Osteocyte (in vitro differentiated cells): ENCODE results near the gene LRRC46. TPM values are rescaled to one million over a fixed set of nuclear protein-coding genes. Genes with fewer than 3 reads are reported as not detected.

Experiments used
- DNase-seq: peaks from one replicate; pipeline ENCODE4 v3.0.0; 2021; ENCODE audit warnings: mixed read lengths; ENCODE audit not compliant: unreplicated experiment; ENCODE audit errors: extremely low spot score
- H3K27ac Mint-ChIP-seq: one replicate; pipeline ENCODE4 v1.8.0; 2021; ENCODE audit warnings: mild to moderate bottlenecking, mixed read lengths; ENCODE audit not compliant: unreplicated experiment
- H3K27me3 Mint-ChIP-seq: one replicate; pipeline ENCODE4 v1.8.0; 2021; ENCODE audit warnings: mixed read lengths; ENCODE audit not compliant: unreplicated experiment
- H3K36me3 Mint-ChIP-seq: one replicate; pipeline ENCODE4 v1.8.0; 2021; ENCODE audit warnings: mixed read lengths; ENCODE audit not compliant: unreplicated experiment
- H3K4me1 Mint-ChIP-seq: one replicate; pipeline ENCODE4 v1.8.0; 2021; ENCODE audit warnings: mixed read lengths; ENCODE audit not compliant: unreplicated experiment
- H3K4me3 Mint-ChIP-seq: one replicate; pipeline ENCODE4 v1.8.0; 2021; ENCODE audit warnings: mild to moderate bottlenecking, moderate library complexity, mixed read lengths; ENCODE audit not compliant: unreplicated experiment
- H3K9me3 Mint-ChIP-seq: one replicate; pipeline ENCODE4 v1.8.0; 2021; ENCODE audit warnings: mixed read lengths; ENCODE audit not compliant: unreplicated experiment
- CTCF ChIP-seq: fragments of 200-600 bp; sonication (generic); IDR thresholded peaks from 2 replicates; pipeline ENCODE4 v1.5.0; 2021; ENCODE audit warnings: antibody characterized with exemption, mild to moderate bottlenecking, moderate library complexity
- total RNA-seq: library from RNA; stranded (reverse); gene quantifications from 2 replicates; pipeline ENCODE4 v1.2.1, GENCODE V29; 2021

The LRRC46 gene
- total RNA-seq, 1 donor from 2014 or later = 0.54 TPM

- no peak for TF ChIP-seq CTCF
- no peak overlapping the region for H3K27ac Mint-ChIP-seq
- H3K9me3 Mint-ChIP-seq = no peaks in the 10 kb centered on the region
- H3K27me3 Mint-ChIP-seq = no peaks in the 10 kb centered on the region
- no peak for DNase-seq
- no peak overlapping the region for H3K4me3 Mint-ChIP-seq
- H3K4me1 Mint-ChIP-seq = peaks cover 30% of the 10 kb centered on the region
- H3K36me3 Mint-ChIP-seq = peaks cover 8% of the 10 kb centered on the region
Observed at GRCh38 chr17:47838636-47839035, 7.2 kb downstream of the LRRC46 start.

DNA sequence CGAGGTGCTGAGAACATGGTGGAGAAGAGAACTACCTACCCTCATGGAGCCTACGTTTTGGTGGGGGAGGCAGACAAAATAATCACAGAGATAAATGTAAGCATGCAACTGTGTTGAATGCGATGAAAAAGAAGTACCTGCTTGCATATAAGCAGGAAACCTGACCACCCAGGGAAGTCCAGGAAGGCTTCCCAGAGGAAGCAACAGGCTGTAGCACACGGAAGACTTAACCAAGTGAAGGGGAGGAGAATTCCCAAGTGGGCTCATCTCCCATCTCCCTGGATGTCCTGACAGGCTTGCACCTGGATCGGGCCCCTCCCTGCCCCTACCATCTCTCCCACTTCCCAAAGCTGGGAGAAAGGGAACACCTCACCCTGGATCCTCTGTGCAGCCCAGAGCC is 7.6 kb downstream of the LRRC46 start:
- Mint-ChIP-seq H3K27me3 (no peaks in the 10 kb centered on the region), H3K4me1 (peaks cover 30% of the 10 kb centered on the region), H3K36me3 (peaks cover 8% of the 10 kb centered on the region), H3K4me3 (no peak overlapping the region), H3K27ac (no peak overlapping the region), H3K9me3 (no peaks in the 10 kb centered on the region)
- no peak for TF ChIP-seq CTCF
- no peak for DNase-seq

DNA sequence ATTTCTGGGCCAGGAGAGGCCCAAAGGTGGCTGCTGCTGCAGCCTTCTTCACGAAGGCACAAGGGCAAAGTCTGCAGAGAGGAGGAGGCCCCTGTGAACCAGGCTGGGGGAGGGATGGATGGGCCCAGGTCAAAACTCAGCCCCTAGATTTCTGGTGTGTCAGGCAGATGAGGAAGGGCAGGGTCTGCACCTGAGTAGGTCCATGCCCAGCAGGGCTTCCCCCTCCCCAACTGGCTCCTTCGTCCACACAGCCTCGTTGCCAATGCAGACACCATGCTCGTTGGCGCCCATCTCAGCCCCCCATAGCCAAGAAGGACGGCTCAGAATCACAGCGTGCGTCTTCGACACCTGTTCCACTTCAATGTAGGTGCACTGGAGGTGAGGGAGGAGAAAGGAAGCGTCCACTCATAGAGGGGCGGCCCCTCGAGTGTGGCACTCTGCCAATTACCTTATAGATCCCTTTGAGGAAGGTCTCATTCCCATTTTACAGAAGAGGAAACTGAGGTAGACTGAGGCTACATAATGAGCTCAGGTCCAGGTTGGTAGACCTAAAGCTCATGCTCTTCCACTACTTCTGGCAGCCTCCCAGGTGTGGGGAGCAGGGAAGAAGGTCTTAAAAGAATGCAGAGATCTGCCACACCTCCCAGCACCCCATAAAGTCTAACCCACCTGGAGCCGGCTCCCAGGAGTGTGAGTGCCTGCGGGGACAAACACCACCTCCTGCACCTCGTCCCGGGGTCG is 8.7 kb downstream of the LRRC46 start:
- peaks cover 8% of the 10 kb centered on the region for H3K36me3 Mint-ChIP-seq
- peaks cover 3% of the 10 kb centered on the region for H3K27me3 Mint-ChIP-seq
- peaks cover 30% of the 10 kb centered on the region for H3K4me1 Mint-ChIP-seq
- H3K9me3 Mint-ChIP-seq = no peaks in the 10 kb centered on the region
- no peak for DNase-seq
- H3K4me3 Mint-ChIP-seq = peak overlapping the region; percentile 98
- H3K27ac Mint-ChIP-seq = peak overlapping the region; percentile 27
- TF ChIP-seq CTCF = no peak

GRCh38 chr17:47840742-47841487 is 9.4 kb downstream of the LRRC46 start, which contains the start of gene SCRN2:
TSS of gene SCRN2 (minus strand) at chr17:47841273. CDS start at chr17:47840843, 430 bp downstream.
- peak; percentile 96 for TF ChIP-seq CTCF
- peak; percentile 95 for DNase-seq
- Mint-ChIP-seq H3K27ac (peak within 1 kb of the TSS; percentile 78), H3K36me3 (peaks cover 2% of the 10 kb centered on the region), H3K9me3 (no peaks in the 10 kb centered on the region), H3K27me3 (peaks cover 11% of the 10 kb centered on the region), H3K4me3 (peak within 1 kb of the TSS; percentile 98), H3K4me1 (peaks cover 30% of the 10 kb centered on the region)
